T-helper 2 cell treated with Interferon-gamma antibody and Interleukin-4, amounts not matched to agents 100 ng/mL and 5 ng/mL, for 36 hours (primary cell): ENCODE measurements around the gene SLC51B. TPM values are rescaled to one million over a fixed set of nuclear protein-coding genes. Genes with fewer than 3 reads are reported as not detected.
"Not testable (repeated sequence)": the region's sequence is repeated elsewhere in the genome, so short reads cannot be mapped to it uniquely, and the experiment has no call there.

Source experiments
- intact Hi-C: fragments of 100-400 bp; cut with micrococcal nuclease; formaldehyde crosslinking; loops from one replicate; pipeline ENCODE4 v1.15.1; 2023
- total RNA-seq: library from RNA; stranded (reverse); gene quantifications from 2 replicates; pipeline ENCODE4 v1.2.3, GENCODE V29; 2022

SLC51B gene
- total RNA-seq, 1 donor from 2014 or later: not detected

DNA sequence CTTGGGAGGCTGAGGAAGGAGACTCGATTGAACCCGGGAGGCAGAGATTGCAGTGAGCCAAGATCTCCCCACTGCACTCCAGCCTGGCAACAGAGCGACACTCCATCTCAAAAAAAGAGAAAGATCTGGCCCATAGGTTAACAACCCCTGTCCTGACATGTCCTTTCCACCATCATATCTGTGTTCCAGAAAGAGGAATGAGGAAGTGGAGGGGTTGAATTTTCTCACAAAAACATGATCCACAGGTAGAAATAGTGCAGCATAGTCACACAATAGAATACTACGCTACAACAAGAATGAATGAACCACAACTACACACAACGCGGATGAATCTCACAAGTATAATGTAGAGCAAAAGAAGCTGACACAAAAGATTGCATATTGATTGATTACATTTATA, 4.7 kb upstream of the SLC51B start:
- intact Hi-C loops: no loop called here

DNA sequence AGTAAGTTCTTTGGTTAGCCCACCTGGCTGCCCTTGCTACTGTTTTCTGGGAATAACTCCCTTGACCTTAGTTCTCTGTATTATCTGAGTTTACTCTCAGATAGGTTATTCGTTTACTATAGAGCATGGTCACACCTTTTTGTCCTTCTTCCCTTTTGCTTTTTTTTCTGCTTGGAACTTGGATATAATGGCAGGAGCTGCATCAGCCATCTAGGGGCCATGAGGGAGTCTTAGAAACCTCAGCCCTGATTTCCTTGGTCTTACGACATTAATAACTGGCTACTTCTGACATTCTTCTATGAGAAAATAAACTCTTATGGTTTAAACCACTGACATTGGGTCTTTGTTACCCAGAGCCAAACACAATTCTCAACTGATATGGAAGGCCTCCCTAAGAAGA, 3.4 kb upstream of the SLC51B start:
- intact Hi-C loops: no loop called here

DNA sequence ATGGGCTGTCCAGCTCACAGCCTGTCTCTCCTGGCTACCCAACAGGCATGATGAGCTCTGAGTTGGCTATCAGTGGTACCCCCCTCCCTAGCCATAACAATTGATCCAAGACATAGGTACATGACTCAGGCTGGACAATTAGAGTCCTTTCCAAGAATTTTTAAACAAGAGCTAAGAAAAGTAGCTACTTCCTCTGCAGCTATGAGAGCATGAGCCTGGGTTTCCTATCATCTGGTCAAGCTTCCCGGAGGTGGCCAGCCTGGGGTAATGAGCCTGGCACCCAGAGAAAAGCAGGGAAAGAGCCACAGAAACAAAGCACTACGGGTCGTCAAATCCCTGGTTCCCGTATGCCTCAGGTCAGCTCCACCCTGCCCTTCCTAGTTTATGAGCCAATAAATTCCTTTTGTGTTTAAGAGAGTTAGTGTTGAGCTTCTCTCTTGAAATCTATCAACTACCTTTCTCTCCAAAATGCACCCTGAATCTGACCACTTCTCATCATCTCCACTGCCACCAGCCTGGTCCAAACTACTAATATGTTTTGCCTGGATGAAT, 2.3 kb upstream of the SLC51B start:
- intact Hi-C loops: no loop called here

DNA sequence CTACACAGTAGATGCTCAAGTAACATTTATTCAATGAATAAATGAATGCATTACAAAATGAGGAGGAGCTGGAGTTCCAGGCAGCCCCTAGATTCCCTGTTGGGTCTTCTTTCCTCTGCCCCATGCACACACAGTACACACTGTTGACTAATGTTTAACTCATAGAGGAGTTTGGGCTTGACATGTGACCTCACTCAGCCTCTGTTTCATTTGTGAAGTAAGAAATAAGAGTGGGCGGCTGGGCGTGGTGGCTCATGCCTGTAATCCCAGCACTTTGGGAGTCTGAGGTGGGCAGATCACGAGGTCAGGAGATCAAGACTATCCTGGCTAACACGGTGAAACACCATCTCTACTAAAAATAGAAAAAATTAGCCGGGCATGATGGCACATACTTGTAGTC, 969 bp upstream of the SLC51B start:
- intact Hi-C loops: not testable (repeated sequence)

DNA sequence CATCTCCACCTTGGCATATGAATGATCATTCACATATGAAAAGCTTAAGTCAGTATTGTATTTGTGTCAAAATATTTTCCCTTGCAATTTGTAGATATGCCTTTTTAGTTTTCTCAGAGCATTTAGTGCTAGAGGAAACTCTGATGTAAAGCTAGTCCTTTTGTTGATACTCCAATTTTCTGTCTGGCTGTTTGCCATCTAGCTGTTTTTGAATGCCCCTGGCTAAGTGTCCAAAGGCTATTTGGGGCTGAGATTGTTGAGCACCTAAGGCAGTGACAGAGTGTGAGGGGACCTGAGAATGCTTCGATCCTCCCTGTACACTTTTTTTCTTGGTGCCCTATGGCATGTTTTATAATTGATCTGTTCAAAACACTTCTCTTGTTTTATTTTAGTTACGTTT, 3.1 kb downstream of the SLC51B start:
- intact Hi-C loops: no loop called here

DNA sequence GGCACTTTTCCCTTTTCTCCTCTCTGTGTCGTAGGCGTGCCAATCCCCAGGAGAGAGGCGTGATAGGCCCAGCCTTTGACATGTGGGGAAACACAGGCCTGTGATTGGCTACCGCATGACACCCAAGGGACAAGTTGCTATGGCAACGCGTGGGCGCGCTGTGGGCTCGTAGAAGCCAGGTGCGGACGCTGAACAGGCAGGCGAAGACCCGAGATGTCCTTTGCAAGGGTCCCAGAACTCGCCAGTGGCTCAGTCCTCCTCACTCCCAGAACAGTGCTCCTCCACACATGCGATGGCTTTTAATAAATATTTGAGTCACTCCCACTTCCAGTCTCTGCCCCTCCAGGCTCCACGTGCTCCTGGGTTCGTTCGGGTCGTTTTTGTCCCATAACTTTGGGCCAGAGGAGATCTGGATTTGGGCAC, 4.2 kb downstream of the SLC51B start:
- intact Hi-C loops: no loop called here

DNA sequence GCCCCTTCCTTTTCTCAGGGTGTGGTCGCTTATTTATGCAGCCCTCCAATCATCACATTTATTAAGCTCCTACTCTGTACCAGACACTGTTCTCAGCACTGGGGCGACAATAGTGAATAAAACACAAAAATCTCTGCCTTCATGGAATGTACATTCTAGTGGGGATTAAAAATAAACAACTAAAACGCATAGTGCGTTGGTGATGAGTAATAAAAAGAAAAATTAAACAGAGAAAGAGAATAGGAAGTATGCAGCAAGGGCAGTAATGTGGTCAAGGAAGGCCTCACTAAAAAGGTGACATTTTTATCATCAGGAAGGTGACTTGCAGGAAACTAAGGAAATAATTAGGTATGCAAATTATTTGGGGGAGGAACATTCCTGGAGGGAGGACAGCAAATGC, 5.1 kb downstream of the SLC51B start:
- intact Hi-C loops: no loop called here

DNA sequence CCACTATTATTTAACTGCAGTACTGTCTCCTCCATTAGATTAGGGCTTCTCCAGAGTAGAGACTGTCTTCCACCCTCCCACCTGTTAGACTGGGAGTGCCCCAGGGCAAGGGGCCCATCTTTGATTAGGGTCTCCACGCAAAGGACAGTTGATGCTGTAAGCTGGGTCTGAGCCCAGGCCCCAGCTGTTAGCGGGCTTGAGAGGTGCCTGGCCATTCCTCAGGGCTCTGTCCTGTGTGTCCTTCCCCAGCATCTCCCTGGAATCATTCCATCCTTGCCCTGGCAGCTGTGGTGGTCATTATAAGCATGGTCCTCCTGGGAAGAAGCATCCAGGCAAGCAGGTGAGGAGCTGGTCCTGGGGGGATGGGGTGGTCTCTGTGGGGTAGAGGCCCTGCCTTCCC, 6.1 kb downstream of the SLC51B start:
- intact Hi-C loops: no loop called here

DNA sequence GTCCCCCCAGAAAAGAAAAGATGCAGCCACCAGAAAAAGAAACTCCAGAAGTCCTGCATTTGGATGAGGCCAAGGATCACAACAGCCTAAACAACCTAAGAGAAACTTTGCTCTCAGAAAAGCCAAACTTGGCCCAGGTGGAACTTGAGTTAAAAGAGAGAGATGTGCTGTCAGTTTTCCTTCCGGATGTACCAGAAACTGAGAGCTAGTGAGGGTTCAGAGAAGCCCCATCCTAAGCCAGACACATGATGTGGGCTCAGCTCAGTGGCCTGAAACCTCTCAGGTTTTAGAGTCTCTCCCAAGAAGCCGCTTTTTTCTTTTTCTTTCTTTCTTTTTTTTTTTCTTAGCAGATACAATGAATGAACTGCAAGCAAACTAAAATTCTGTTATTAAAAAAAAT, 7.8 kb downstream of the SLC51B start:
- intact Hi-C loops: no loop called here

DNA sequence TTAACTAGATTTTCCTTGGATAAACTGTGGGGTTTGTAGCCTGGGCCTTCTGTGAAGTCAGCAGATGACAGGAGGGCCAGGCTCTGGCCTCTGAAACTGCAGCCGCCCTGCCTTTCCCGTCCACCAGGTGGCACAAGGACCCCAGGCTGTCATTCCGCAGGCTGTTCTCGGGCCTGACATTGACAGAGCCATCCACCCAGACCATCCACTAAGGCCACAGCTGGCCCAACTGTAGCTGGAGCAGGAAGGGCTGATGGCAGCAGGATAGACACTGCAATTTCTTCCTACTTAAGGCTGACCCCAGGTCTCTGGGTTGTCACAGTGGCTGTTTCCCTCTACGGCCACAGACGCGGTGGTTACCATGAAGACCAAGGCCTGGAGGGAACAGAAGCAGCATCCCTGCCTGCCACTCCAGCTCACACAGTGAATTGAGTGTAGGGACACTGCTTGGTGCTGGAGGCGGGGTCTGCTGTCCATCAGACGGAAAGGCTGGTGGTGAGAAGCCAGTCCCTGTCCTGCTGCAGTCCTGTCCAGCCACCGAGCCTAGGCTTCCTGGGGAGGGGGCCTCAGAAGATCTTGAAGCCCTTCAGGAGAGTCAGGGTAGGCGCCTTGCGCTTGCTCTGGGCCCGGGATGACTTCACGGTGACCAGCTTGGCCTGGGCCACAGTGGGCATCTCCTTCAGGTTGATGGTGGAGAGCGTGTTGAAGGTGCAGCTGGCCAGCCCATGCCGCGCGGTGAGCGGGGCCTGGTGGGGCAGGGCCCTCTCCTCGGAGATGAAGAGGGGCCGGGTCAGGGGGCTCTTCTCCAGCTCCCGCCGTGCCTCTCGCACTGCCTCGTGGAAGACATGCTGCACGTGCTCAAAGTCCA, 9.4 kb downstream of the SLC51B start:
- intact Hi-C loops: loop anchor here (1.0 kb wide), 1 partner anchor 243 kb away; no protein-coding TSS in a partner anchor

DNA sequence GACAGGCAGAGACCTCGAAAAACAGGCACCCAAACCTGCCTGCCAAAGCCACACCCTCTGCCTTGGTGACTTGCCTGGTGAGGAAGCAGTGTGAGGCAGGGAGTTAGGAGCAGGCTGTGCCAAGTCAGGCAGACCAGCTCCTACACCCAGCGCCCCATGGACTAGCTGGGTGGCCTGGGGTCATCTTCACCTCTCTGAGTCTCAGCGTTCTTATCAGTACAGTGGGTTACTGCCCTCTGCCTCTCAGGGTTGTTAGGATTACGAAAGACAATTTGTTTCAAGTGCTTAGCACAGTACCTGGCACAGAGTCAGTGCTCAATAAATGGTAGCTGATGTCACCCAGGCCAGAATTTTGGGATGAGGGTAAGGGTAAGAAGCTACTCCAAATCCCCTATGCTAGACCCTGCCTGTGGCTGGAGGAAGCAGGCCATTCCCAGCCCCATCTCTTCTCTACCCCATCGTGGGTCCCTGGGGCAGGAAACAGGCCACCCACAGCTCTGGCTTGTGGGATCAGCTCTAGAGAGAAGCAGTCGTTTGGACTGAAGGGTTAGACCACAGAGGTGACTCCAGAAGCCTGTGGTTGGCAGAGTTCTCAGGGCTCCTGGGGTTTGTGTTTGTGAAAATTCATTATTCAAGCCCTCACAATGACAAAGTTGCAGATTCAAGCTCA, 10.1 kb downstream of the SLC51B start:
- intact Hi-C loops: no loop called here

DNA sequence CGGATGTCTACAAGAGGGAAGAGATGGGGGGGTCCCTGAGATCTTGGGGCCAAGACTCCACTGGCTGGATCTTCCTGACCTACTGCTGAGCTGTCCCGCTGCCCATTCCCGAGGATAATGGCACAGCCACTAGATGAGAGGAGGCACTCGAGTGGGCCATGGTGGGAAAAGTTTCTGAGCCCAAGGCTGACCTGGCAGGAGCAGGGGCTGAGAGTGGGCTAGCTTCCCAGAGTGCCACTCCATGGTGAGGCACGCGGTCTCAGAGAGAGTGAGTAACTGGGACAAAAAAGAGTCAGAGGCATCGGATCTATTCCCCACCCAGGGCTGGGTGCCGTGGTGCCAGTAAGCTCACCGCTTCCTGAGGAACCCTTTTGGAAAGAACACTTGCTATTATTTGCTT, 10.9 kb downstream of the SLC51B start:
- intact Hi-C loops: no loop called here

DNA sequence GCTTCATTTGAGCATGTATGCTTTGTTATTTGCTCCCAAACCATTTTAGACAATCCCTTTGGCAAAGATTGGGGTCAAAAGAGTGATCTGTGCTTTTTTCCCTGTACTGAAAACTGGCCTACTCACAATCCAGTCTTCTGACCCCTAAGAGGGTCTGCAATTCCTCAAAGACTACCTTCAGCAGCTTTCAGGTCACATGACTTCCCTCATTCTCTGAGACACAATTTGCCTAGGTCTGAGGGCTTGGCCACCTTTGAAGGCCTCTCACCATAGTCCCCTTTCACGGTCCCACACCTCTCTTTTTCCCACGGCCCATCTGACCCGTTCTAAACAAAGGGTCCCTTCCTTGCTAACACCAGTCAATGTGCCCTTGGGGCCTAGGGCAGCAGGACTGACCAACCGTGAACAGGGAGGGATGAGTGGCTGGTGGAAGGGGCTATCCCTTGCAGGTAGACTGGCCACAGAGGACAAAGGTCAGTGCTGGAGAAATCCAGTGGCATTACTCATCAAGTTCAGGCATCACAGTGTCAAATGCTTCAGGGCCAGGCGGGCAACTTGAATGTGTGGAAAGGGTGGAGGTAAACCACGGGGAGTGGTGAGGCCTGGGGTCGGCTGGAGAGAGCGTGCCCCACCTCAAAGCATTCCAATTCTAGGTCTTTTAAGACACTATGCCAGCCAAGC, 11.8 kb downstream of the SLC51B start:
- intact Hi-C loops: no loop called here

DNA sequence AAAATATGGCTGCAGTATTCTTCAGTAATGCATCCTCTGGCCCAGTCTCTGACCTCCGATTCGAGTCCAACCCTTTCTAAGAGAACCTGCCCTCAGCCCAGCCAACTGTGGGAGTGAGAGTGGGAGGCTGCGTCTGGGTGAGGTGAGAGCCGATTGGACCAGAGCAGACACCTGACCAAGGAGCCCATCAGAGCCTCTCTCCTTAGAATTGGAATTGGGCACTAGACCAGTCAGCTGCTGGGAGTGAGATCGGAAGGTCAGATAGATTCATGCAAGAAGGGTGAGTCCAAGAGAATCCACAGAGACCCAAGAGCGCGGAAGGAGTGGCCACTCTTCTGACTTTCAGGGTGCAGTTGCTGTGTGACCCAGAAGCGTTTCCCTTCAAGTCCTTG, 12.4 kb downstream of the SLC51B start:
- intact Hi-C loops: no loop called here

DNA sequence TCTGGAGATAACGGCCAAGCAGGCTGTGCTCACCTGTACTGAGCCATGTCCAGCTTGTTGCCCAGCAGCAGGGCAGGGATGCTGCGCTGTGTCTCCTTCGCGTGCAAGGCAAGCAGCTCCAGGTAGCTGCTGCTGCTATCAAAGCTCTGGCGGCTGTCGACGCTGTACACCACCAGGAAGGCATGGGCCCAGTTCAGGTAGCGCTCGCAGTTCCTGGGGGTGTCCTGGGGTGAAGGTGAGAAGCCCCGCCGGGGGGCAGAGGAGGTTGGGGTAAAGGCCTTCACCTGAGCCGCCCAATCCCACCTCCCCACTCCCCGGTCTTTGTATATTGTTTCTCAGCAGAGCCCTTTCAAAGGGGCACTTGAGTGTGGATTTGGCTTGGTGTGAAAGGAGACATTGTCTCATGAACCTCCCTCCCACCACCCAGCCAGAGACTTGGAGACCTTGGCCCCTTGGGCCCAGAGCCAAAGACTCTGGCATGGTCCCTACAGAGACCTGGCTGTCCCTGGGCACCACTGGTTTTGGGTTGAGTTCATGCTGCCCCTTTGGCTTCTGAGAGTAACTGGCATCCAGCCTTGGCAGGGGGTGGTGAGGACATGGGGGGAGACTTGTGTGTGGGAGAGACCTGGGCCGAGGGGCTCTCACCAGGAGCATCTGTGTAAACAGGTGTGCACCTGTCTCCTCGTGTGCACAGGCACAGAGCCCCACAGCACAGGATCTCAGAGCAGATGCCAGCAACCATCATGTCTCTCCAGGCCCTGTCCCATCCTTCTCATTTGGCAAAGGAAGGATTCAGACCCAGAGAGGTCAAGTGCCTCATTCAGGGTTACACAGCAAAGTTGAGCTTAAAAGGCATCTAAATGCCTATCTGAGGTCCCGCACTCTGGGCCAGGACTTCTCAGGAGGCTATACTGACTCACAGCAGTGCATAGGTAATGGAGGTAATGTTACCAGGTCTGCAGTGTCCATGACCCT, 13.5 kb downstream of the SLC51B start:
- intact Hi-C loops: no loop called here

DNA sequence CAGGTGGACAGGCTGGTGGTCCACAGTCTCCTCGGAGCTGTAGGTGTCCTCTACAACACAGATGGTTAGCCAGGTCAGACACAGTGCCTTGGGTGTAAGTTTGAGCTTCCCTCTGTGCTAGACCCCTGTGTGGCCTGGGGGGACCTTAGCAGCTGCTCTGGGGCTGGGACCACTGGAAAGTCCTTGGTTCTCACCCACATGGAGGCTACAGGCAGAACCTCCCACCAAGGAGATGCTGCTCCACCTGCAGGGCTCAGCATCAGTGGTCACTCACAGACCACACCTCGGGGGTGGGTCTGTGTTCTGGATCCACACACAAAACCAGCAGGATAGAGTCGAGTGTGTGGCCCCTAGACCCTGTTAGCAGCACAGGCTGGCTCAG, 14.2 kb downstream of the SLC51B start:
- intact Hi-C loops: no loop called here

DNA sequence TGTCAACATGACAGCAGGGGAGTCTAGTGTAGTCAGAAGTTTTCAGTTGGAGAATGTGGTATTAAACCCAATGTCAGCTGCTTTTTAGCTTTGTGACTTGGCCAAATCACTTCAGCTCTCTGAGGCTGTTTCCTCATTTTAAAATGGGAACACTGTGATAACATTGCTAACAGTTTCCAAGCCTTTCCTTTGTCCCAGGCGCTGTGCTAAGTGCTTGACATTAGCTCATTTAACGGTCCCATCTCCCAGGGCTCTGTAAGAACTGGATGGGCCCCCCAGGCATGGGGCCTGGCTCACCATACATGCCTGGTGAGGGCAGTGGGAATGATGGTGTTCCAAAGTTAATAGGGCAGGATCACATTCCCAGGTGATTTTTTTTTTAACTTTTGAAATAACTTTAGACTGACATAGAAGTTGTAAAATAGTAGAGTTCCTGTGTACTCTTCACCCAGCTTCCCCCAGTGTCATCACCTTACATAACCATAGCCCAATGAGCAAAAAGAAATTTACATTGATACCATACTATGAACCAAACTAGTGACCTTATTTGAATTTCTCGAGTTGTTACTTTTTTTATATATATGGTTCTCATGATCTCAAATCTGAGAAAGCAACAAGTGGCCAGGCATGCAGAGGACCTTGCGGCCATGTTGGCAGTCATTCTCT, 14.9 kb downstream of the SLC51B start:
- intact Hi-C loops: no loop called here

DNA sequence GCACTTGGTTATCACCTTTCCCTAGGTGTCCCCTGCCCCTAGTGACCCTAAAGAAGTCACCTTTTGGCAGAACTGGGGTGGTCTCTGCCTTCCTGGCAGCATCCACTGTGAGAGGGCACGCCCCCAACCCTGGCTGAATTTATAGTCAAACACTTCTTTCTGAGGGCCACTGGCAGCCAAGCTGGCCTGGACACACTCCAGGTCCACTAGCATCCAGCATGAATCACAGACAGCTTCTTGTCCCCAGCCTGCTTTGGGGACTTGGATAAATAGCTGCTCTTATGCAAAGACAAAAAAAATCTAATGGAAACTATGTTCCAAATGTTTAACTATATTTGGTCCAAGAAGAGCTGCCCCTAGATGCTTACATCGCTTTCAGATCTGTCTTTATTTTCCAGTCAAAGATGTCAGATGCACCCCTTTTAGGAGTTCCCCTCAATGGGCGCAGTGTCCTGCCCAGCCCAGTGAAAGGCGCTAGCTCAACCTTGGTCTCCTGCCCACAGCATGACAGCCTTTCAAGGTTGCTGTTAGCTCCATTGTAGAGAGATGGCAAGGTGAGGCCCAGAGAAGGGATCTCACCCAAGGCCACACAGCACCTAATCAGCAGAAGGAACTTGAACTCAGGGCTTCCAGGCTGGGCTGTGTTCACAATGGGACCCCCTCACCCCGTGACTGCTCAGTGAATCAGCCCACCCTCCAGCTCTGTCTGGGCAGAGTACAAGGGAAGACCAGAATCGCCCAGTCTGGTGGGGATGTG, 15.6 kb downstream of the SLC51B start:
- intact Hi-C loops: no loop called here

DNA sequence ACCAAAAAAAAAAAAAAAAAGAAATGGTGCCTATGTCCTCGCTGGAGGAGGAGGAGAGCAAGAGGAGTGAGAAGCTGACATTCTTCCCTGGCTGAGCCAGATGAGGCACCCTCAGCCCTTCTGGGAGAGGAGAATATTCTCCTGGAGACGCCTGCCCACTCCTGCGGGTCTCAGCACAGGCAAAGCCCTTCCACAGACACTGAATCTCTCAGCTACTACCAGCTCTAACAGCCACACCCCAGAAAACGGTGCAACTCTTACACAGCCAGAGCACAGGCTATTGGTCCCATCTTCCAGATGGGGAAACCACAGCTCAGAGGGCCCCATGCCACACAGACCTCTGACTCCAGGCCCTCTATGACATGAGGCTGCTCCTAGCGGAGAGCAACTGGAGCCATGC, 16.9 kb downstream of the SLC51B start:
- intact Hi-C loops: no loop called here

DNA sequence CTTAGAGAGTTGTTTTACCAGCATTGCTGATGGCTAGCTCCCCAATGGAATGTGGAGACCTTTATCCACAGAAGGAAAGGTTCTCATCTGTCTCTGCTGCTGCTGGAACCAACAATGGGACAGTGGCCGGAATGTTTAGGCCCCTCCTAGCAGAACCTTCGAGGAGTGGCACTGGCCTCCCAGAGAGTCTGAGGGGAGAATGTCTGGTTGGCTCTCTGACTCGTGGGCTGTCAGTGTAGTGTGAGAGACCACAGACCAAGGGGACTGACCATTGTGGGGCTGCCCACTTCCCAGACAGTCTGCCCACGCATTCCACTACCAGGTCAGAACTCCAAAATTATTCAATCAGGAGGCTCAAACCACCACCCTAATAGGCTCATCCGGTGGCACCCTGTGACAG, 17.5 kb downstream of the SLC51B start:
- intact Hi-C loops: no loop called here
